Neutrophil (primary cell): ENCODE data around the gene TEDC2.
"Not testable (repeated sequence)": the region's sequence is repeated elsewhere in the genome, so short reads cannot be mapped to it uniquely, and the experiment has no call there.

Source experiments
- H3K27ac ChIP-seq: fragments of 200-600 bp; sonication (generic); 2 replicates; pipeline ENCODE4 v1.5.1; 2016; ENCODE audit warnings: mild to moderate bottlenecking, moderate library complexity
- H3K27me3 ChIP-seq: fragments of 200-600 bp; sonication (generic); 2 replicates; pipeline ENCODE4 v1.6.0; 2016; ENCODE audit warnings: mild to moderate bottlenecking
- H3K36me3 ChIP-seq: fragments of 200-600 bp; sonication (generic); 2 replicates; pipeline ENCODE4 v1.5.1; 2017
- H3K4me1 ChIP-seq, 2 experiments: fragments of 200-600 bp in 1 of 2; sonication (generic) in 1 of 2; 1 replicate in 1 of 2; 2 replicates in 1 of 2; pipeline versions ENCODE4 v1.5.1 to v1.6.1; 2013 to 2016; ENCODE audit warnings: low read depth in 1 of 2, low read length in 1 of 2, mild to moderate bottlenecking in 1 of 2, moderate library complexity in 1 of 2; ENCODE audit not compliant: control insufficient read depth in 1 of 2, insufficient read depth in 1 of 2
- H3K4me3 ChIP-seq, 2 experiments: fragments of 200-600 bp in 1 of 2; sonication (generic) in 1 of 2; 1 replicate in 1 of 2; 2 replicates in 1 of 2; pipeline ENCODE4 v1.5.1; 2013 to 2016; ENCODE audit warnings: low read depth in 1 of 2, low read length in 1 of 2, mild to moderate bottlenecking in 1 of 2, moderate library complexity in 1 of 2
- H3K9me3 ChIP-seq: fragments of 200-600 bp; sonication (generic); 2 replicates; pipeline ENCODE4 v1.5.1; 2016
- TF ChIP-seq, protein P1 (sequence below): fragments of 200-600 bp; sonication (generic); IDR thresholded peaks from 2 replicates; pipeline ENCODE4 v1.5.1; 2016; ENCODE audit warnings: antibody characterized with exemption

Gene TEDC2

DNA sequence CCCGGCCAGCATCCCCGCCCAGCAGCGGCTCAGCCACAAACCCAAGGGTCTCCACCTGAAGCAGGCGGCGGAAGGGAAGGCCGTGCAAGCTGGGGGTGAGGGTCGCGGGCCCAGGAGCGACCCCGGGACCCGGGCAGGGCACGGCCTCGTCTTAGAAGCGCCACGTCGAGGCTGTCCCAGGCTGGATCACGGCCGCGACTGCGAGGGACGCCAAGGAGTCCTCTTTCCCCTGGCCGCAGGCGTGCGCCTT lies 31.2 kb upstream of the TEDC2 start:
- peaks cover 19 to 23% of the 10 kb centered on the region in 2 experiments for H3K4me1 ChIP-seq
- peak overlapping the region; percentile 95 to 99 for H3K4me3 ChIP-seq
- peaks cover 5% of the 10 kb centered on the region for H3K36me3 ChIP-seq
- peak overlapping the region; percentile 47 for H3K27ac ChIP-seq
- TF ChIP-seq, protein P1, sequence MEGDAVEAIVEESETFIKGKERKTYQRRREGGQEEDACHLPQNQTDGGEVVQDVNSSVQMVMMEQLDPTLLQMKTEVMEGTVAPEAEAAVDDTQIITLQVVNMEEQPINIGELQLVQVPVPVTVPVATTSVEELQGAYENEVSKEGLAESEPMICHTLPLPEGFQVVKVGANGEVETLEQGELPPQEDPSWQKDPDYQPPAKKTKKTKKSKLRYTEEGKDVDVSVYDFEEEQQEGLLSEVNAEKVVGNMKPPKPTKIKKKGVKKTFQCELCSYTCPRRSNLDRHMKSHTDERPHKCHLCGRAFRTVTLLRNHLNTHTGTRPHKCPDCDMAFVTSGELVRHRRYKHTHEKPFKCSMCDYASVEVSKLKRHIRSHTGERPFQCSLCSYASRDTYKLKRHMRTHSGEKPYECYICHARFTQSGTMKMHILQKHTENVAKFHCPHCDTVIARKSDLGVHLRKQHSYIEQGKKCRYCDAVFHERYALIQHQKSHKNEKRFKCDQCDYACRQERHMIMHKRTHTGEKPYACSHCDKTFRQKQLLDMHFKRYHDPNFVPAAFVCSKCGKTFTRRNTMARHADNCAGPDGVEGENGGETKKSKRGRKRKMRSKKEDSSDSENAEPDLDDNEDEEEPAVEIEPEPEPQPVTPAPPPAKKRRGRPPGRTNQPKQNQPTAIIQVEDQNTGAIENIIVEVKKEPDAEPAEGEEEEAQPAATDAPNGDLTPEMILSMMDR: no peak
- peaks cover 10% of the 10 kb centered on the region for H3K27me3 ChIP-seq
- no peaks in the 10 kb centered on the region for H3K9me3 ChIP-seq

DNA sequence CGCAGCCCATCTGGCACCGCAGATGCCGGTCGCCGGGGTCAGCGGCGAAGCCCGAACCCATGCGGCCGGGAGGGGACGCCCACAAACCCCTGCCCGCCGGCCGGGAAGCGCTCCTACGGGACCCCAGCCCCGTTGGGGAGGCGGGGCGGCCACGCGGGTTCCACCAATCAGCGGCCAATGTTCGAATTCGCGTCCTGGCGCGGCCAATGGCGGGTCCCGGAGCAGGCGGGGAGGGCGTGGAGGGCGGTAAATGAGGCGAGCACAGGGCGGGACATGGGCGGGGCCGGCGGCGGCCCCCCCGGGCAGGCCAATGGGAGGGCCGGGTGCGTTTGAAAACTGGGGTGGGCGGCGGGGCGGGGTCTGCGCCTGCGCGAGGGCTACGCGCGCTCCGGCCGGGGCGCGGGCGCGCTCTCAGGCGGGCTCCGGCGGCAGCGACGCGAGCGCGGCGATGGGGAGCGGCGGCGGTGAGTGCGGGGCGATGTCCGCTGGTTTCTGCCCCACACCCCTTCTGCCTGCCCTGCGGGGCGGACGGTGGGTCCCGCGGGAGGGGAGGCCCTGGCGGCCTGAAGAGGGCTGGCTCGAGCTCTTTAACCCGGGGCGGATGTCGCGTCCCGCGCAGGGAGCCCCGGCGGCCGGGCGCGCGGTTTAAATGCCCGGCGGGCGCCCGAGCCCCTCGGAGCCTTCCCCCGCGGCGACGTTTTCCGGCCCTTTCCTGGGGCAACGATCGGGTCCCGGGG lies 30.7 kb upstream of the TEDC2 start, which contains the start of gene CCNF:
TSS of gene CCNF (plus strand) at position 414 of the 737 bp plus-strand sequence. CDS start at position 449, 35 bp downstream.
- Histone ChIP-seq H3K36me3 (peaks cover 5% of the 10 kb centered on the region), H3K4me3 (peak within 1 kb of the TSS; percentile 95 to 99), H3K9me3 (no peaks in the 10 kb centered on the region), H3K27ac (peak within 1 kb of the TSS; percentile 47), H3K4me1 (peaks cover 19 to 23% of the 10 kb centered on the region in 2 experiments), H3K27me3 (peaks cover 10% of the 10 kb centered on the region)
- TF ChIP-seq, protein P1: peak; percentile 32

DNA sequence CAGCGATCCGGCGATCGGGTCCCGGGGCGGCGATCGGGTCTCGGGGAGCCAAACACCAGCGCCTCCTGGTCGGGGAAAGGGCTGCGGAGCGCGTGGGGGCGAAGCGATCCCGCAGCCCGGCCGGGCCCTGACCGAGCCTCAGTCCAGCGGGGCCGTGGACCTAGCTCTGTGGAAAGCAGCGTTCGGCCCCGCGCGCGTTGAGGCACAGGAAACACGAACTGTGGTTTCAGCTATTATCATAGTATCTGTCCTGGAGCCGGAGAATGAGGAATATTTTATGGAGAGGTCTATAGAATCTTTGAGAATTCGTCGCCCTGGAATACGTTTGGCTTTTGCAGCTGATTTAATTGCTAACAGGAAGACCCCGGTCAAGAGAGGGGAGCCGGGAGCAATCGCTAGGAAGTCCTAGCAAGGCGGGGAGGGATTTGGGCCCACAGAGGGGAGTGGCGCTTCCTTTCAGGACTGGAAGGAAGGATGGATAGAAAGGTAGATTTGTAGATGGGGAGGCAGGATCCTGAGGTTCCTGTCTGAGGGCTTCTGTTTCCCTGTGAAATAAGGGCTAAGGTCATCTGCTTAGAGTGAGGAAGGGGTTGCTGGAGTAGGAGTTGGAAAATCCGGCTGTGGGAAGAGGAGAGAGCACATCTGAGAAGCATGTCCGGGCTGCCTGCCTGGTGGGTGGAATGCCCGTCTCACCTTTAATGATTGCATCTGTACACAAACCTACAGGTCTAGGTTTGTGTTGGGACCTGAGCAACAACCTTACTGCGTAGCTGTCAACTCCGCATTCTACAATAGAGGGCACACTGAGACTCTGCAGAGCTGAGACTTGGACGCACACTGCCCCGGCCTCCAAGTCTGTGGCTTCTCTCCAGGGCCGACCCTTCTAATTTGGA lies 29.9 kb upstream of the TEDC2 start:
- H3K27ac ChIP-seq: peak overlapping the region; percentile 29
- peaks cover 5% of the 10 kb centered on the region for H3K36me3 ChIP-seq
- H3K4me3 ChIP-seq: peak overlapping the region; percentile 95 to 99
- TF ChIP-seq, protein P1: no peak
- no peaks in the 10 kb centered on the region for H3K9me3 ChIP-seq
- H3K4me1 ChIP-seq: peaks cover 19 to 23% of the 10 kb centered on the region in 2 experiments
- H3K27me3 ChIP-seq: peaks cover 10% of the 10 kb centered on the region

DNA sequence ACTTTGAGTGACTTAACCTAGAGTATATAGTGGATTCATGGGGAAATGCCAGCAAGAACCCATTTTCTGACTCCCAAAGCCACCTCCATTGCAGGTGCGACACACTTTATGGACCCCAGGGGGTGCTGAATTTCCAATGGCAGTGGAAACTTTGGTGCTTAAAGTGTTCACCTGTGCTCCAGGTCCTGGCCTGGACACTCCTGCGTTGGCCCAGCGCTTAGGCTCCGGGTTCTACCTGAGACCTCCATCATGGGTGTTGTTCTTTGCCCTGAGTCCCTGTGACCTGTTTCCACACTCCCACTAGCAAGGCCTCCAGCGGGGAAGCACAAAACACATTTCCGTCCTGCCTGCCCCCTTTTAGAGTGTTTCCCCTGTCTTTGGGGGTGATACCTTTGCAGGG lies 27.6 kb upstream of the TEDC2 start:
- TF ChIP-seq, protein P1: no peak
- Histone ChIP-seq H3K27me3 (peaks cover 10% of the 10 kb centered on the region), H3K36me3 (peaks cover 23% of the 10 kb centered on the region), H3K4me1 (peaks cover 19 to 23% of the 10 kb centered on the region in 2 experiments), H3K27ac (no peak overlapping the region), H3K4me3 (no peak overlapping the region), H3K9me3 (no peaks in the 10 kb centered on the region)

DNA sequence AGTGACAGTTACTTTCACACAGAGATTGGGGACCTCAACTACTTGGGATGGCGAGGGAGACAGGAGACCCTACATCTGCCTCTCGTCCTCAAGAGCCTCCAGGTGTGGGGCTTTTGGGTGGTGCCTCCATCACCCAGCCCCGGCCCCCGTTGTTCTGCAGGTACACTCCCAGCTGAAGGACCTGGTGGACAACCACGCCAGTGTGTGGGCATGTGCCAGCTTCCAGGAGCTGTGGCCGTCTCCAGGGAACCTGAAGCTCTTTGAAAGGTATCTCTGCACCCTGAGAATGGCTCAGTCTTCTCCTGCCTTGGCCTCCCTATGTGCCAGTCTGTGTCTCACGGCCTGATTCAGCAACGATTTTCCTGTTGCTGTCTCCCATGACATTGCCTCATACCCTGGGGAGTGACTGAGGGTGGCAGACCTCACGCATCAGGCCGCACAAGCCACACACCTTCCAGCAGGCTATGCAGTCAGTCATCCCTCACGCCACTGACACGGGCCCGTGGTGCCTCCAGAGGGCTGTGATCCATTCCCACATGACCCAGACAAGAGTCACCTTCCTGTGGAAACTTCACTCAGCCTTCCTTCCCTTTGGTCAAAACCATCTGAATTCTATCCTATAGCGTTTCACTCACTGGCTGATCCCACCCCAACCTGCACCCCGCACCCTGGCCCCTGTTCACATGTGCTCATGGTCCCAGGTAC lies 27.0 kb upstream of the TEDC2 start:
- peaks cover 19 to 21% of the 10 kb centered on the region in 2 experiments for H3K4me1 ChIP-seq
- TF ChIP-seq, protein P1: no peak
- H3K27me3 ChIP-seq: peaks cover 10% of the 10 kb centered on the region
- no peak overlapping the region for H3K27ac ChIP-seq
- no peak overlapping the region for H3K4me3 ChIP-seq
- peaks cover 28% of the 10 kb centered on the region for H3K36me3 ChIP-seq
- H3K9me3 ChIP-seq: no peaks in the 10 kb centered on the region

DNA sequence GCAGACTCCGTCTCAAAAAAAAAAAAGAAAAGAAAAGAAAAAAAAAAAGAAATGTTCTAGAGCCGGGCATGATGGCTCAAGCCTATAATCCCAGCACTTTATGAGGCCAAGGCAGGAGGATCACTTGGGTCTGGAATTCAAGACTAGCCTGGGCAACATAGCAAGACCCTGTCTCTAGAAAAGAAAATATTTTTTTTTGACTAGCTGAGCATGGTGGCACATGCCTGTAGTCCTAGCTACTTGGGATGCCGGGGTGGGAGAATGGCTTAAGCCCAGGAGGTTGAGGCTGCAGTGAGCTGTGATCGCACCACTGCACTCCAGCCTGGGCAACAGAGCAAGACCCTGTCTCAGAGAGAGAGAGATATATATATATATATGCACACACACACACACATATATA lies 24.7 kb upstream of the TEDC2 start:
- H3K27me3 ChIP-seq, H3K27ac ChIP-seq, H3K4me3 ChIP-seq, H3K9me3 ChIP-seq, H3K4me1 ChIP-seq: not testable (repeated sequence)
- peaks cover 44% of the 10 kb centered on the region for H3K36me3 ChIP-seq
